Measurements from ENCODE around the gene FBXO45.

DNA sequence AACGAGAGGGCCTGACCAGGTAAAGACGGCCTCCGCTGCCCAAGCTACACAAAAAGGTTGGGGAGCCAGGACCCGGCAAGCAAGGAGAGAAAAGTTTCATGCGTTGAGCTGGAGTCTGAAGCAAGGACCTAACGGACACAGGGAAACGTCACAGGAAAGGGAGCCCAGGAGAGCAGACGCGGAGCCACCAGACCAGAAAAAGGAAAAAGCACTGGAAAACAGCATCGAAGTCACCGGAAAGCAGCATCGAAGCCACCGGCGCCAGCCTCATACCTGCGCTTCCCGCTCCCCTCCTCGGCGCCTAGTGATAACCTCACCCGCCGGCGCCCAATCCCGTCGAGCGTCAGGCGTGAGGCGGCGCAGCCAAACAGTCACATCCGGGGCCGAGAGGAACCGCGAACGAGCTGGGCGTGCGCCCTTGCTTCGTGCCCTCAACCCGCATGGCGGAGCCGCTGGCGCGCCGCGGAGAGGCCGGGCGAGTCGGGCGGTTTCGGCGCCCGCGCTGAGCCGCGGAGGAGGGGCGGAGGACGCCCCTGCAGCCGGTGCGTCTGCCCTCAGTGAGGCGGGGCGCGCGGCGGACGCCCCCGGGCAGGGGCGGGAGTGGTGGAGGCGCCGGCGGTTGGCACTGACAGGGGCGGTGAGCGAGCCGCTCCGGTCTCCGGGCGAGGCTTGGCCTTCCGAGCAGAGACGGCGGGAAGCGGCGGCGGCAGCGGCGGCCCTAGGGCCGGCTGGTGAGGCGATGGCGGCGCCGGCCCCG lies at the start of gene FBXO45, which contains the start of gene WDR53:
- no peak for TF ChIP-seq CTCF (conservative IDR thresholded peaks at IDR 0.05 in 1 of 2, IDR thresholded peaks at IDR 0.05 in 1 of 2; ENCODE audit: extremely low read depth in 1 of 2, insufficient read depth in 1 of 2, low read depth in 1 of 2, low read length in 2 of 2)
- no peak for TF ChIP-seq EZH2 (IDR thresholded peaks at IDR 0.05; ENCODE audit: borderline replicate concordance, low read length)
